Activated naive CD8-positive, alpha-beta T cell treated with anti-CD3 and anti-CD28 coated beads, Interleukin-2, amount 10 ng/mL, durations not matched to agents 7 days and 5 days (primary cell): ENCODE results near the gene PSORS1C1. TPM values are rescaled to one million over a fixed set of nuclear protein-coding genes. Genes with fewer than 3 reads are reported as not detected.
"Not testable (repeated sequence)": the region's sequence is repeated elsewhere in the genome, so short reads cannot be mapped to it uniquely, and the experiment has no call there.

ENCODE experiments used
- ATAC-seq: fragments of 150-1000 bp; cut with Tn5 transposase; one replicate; pipeline ENCODE4 v1.10.0; 2021; ENCODE audit warnings: low read depth, moderate library complexity
- POLR2A ChIA-PET: fragments of 350-600 bp; sonication (Branson Sonifier 250); formaldehyde crosslinking; loops from one replicate; lab custom pipeline; 2021; ENCODE audit warnings: antibody characterized with exemption; lab: Charles Lee
- DNase-seq: peaks from one replicate; pipeline ENCODE4 v3.0.0; 2021
- H3K27ac Mint-ChIP-seq: one replicate; pipeline ENCODE4 v1.8.0; 2022; ENCODE audit warnings: mild to moderate bottlenecking, mixed read lengths
- H3K27me3 Mint-ChIP-seq: one replicate; pipeline ENCODE4 v1.8.0; 2022; ENCODE audit warnings: mild to moderate bottlenecking, moderate library complexity, mixed read lengths
- H3K36me3 Mint-ChIP-seq: one replicate; pipeline ENCODE4 v1.8.0; 2021; ENCODE audit warnings: mild to moderate bottlenecking, mixed read lengths
- H3K4me1 Mint-ChIP-seq: one replicate; pipeline ENCODE4 v1.8.0; 2021; ENCODE audit warnings: mixed read lengths
- H3K4me3 Mint-ChIP-seq: one replicate; pipeline ENCODE4 v1.8.0; 2022; ENCODE audit warnings: mild to moderate bottlenecking, moderate library complexity, mixed read lengths
- H3K9me3 Mint-ChIP-seq: one replicate; pipeline ENCODE4 v1.8.0; 2021; ENCODE audit warnings: mixed read lengths
- total RNA-seq, 2 experiments: library from RNA; stranded (reverse); gene quantifications; one replicate each; pipeline ENCODE4 v1.2.3, GENCODE V29; 2021

PSORS1C1 gene
- total RNA-seq, 2 experiments from 2014 or later = not detected

DNA sequence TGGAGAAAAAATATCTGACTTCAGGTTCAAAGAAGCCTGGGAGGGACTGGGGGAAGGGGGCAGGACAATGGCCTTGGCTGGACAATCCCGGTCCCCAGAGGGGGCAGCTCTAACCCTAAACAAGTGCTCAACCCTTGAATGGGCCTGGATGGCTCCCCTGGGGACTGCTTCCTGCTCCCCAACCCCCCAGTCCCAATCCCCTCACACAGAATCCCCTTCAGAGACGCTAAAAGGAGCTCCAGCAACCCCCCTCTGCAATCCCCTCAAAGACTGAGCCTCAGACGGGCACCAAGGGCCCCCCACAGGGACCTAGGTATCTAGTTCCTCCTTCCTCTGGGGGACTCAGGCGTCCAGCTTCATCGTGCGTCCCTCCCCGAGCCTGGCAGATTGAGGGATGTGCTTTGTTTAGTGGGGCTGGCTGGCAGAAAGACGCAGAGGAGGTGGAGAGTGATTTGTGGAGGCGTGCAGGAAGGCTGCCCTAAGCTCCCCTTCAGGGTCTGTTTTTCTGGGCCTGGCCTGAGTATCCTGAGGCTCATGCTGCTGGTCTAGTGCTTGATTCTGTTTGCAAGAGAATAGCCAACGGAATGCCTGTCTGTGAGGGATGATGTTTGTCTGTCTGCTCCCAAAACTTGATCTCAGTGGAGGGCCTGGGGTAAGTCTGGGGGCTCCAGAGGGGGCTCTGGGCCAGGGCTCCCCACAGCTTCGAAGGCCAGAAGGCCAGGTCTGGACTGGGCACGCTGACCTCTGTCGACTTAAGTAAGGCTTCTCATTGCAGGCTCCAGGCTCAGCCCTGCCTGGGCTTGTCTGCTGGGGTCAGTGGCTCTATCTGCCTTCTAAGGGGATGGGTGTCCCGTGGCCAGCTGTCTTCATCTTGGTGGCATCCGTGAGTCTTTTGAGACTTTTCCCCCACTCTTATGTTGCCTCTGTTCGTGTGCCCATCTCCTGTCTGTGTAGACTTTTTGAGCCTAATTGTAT lies 57.6 kb downstream of the PSORS1C1 start:
- H3K27me3 Mint-ChIP-seq = no peaks in the 10 kb centered on the region
- no peaks in the 10 kb centered on the region for H3K9me3 Mint-ChIP-seq
- no peak overlapping the region for H3K27ac Mint-ChIP-seq
- no peaks in the 10 kb centered on the region for H3K36me3 Mint-ChIP-seq
- peaks cover 5% of the 10 kb centered on the region for H3K4me1 Mint-ChIP-seq
- POLR2A ChIA-PET = no interaction called here
- no peak overlapping the region for H3K4me3 Mint-ChIP-seq
- ATAC-seq = no peak
- no peak for DNase-seq

DNA sequence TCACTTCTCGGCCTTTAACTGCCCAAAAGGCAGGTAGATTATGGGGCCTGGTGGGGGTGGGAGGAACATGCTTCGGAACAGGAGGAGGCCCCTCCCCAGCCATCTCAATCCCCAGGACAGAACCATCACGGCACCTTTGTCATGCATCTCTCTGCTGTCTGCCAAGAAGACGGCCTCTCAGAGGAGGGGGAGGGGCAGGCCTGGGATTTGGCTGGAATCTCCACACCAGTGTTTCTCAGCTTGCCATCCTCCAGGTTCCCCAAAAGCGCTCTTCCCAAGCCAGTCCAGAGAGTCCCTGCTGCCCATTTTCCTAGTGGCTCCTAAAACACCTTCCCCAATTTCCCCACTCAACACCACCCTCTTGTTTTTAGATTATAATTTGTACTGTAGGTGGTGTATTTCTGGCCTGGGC lies 58.4 kb downstream of the PSORS1C1 start:
- ATAC-seq = no peak
- no peaks in the 10 kb centered on the region for H3K27me3 Mint-ChIP-seq
- POLR2A ChIA-PET = no interaction called here
- H3K36me3 Mint-ChIP-seq = no peaks in the 10 kb centered on the region
- DNase-seq = no peak
- H3K27ac Mint-ChIP-seq = no peak overlapping the region
- peaks cover 6% of the 10 kb centered on the region for H3K4me1 Mint-ChIP-seq
- H3K4me3 Mint-ChIP-seq = no peak overlapping the region
- no peaks in the 10 kb centered on the region for H3K9me3 Mint-ChIP-seq

- no peaks in the 10 kb centered on the region for H3K9me3 Mint-ChIP-seq
- no peaks in the 10 kb centered on the region for H3K27me3 Mint-ChIP-seq
- H3K27ac Mint-ChIP-seq = no peak overlapping the region
- DNase-seq = no peak
- ATAC-seq = no peak
- no peak overlapping the region for H3K4me3 Mint-ChIP-seq
- no peaks in the 10 kb centered on the region for H3K36me3 Mint-ChIP-seq
- POLR2A ChIA-PET = no interaction called here
- H3K4me1 Mint-ChIP-seq = peaks cover 8% of the 10 kb centered on the region
Measured at GRCh38 chr6:31173406-31173805, 58.8 kb downstream of the PSORS1C1 start.

GRCh38 chr6:31174378-31174777 lies 59.8 kb downstream of the PSORS1C1 start:
- H3K27ac Mint-ChIP-seq = no peak overlapping the region
- peaks cover 14% of the 10 kb centered on the region for H3K4me1 Mint-ChIP-seq
- ATAC-seq (no peak), DNase-seq (no peak)
- H3K27me3 Mint-ChIP-seq = no peaks in the 10 kb centered on the region
- POLR2A ChIA-PET = interaction anchor here (0.7 kb wide), 1 partner anchor 230 kb away, joined by 3 read pairs; no protein-coding TSS in a partner anchor
- no peaks in the 10 kb centered on the region for H3K9me3 Mint-ChIP-seq
- H3K4me3 Mint-ChIP-seq = no peak overlapping the region
- no peaks in the 10 kb centered on the region for H3K36me3 Mint-ChIP-seq

DNA sequence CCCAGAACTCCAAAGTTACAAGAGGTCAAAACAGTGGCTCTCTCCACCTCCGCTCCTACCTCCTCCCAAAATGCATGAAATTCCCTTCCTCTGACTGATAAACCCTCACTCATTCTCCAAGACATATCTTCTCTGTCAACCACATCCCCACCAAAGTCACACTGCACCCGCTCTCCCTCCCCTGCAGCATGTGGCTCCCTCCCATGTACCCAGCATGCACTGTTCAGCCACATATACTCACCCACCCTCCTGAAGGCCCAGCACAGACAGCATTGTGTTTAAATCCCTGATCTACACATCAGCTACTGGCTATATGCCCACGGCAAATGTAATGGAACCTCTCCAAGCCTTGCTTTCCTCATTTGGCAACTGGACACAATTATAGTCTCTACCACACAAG lies 61.4 kb downstream of the PSORS1C1 start:
- DNase-seq (no peak), ATAC-seq (peak; percentile 57)
- H3K36me3 Mint-ChIP-seq = no peaks in the 10 kb centered on the region
- POLR2A ChIA-PET = no interaction called here
- no peak overlapping the region for H3K4me3 Mint-ChIP-seq
- H3K27me3 Mint-ChIP-seq = no peaks in the 10 kb centered on the region
- H3K4me1 Mint-ChIP-seq = peaks cover 15% of the 10 kb centered on the region
- H3K9me3 Mint-ChIP-seq = no peaks in the 10 kb centered on the region
- H3K27ac Mint-ChIP-seq = no peak overlapping the region

DNA sequence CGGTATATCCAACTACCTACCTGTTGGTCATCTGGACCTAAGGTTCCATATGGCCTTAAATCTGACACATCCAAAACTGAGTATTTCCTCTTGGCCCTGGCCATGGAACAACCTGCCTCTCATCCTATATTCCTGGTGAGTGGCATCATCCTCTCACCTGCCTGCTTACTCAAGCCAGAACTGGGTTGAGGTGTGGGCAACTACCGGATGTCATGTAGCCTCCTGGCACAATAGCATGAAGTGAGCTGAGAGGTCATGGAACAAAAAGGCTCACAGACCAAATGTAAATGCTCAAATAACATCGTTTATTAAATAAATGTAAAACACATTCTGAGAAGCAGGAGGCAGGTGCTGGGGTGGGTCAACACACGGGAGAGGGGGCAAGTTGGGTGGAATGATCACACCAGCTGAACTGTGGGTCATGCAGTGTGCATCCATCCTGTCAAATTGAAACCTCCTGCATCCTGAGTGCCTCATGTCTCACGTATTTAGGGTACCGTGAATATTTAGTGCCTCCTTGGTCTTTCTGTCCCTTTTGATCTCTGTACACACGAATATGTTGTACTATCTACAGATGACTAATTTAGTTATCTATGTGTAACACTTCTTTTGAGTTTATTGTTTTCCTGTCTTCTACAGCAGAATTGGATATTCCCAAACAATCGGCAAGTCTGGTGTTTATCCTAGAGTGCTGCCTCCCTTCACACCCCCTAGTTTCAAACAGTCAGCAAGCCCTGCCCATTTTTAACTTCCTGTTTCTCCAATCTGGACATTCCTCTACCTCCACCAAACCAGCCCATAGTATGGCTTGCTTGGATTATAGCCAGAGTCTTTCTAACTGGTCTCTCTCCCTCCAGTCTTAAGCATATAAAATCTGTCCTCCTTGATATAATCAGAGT lies 63.8 kb downstream of the PSORS1C1 start:
- no peak for ATAC-seq
- Mint-ChIP-seq H3K4me1 (peaks cover 15% of the 10 kb centered on the region), H3K36me3 (no peaks in the 10 kb centered on the region), H3K4me3 (no peak overlapping the region), H3K9me3 (no peaks in the 10 kb centered on the region), H3K27ac (no peak overlapping the region), H3K27me3 (no peaks in the 10 kb centered on the region)
- POLR2A ChIA-PET = no interaction called here
- no peak for DNase-seq

GRCh38 chr6:31179042-31179386 lies 64.4 kb downstream of the PSORS1C1 start:
- no peak overlapping the region for H3K27ac Mint-ChIP-seq
- no peak overlapping the region for H3K4me3 Mint-ChIP-seq
- no peak for ATAC-seq
- POLR2A ChIA-PET = no interaction called here
- no peaks in the 10 kb centered on the region for H3K27me3 Mint-ChIP-seq
- DNase-seq = no peak
- peaks cover 15% of the 10 kb centered on the region for H3K4me1 Mint-ChIP-seq
- no peaks in the 10 kb centered on the region for H3K36me3 Mint-ChIP-seq
- H3K9me3 Mint-ChIP-seq = no peaks in the 10 kb centered on the region

DNA sequence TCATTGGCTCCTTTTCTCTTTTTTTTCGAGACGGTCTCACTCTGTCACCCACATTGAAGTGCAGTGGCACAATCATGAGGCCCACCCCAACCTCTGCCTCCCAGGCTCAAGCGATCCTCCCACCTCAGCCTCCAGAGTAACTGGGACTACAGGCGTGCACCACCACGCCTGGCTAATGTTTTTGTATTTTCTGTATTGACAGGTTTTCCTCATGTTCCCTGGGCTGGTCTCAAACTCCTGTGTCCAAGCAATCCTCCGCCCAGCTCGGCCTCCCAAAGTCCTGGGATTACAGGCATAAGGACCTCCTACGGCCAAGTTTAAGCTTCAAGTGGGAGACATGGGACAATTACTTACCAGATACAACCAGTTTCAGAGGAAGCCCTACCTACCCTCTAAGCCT lies 65.3 kb downstream of the PSORS1C1 start:
- Mint-ChIP-seq H3K4me3 (peak overlapping the region; percentile 85), H3K9me3 (no peaks in the 10 kb centered on the region), H3K27ac (no peak overlapping the region), H3K4me1 (peaks cover 15% of the 10 kb centered on the region), H3K27me3 (no peaks in the 10 kb centered on the region), H3K36me3 (no peaks in the 10 kb centered on the region)
- POLR2A ChIA-PET = no interaction called here
- DNase-seq (no peak), ATAC-seq (no peak)

- POLR2A ChIA-PET = interaction anchor here (0.9 kb wide), 1 partner anchor 17 kb away, joined by 3 read pairs; no protein-coding TSS in a partner anchor
- peak overlapping the region; percentile 81 for H3K27ac Mint-ChIP-seq
- H3K27me3 Mint-ChIP-seq = no peaks in the 10 kb centered on the region
- H3K9me3 Mint-ChIP-seq = no peaks in the 10 kb centered on the region
- H3K4me1 Mint-ChIP-seq = peaks cover 15% of the 10 kb centered on the region
- DNase-seq (peak; percentile 66), ATAC-seq (peak; percentile 94)
- H3K4me3 Mint-ChIP-seq = peak overlapping the region; percentile 85
- H3K36me3 Mint-ChIP-seq = no peaks in the 10 kb centered on the region
Measured at GRCh38 chr6:31180500-31180899, 65.9 kb downstream of the PSORS1C1 start.

GRCh38 chr6:31183287-31183686 lies 68.7 kb downstream of the PSORS1C1 start:
- H3K27ac Mint-ChIP-seq, H3K9me3 Mint-ChIP-seq, DNase-seq, ATAC-seq, H3K36me3 Mint-ChIP-seq, H3K4me3 Mint-ChIP-seq, H3K27me3 Mint-ChIP-seq: not testable (repeated sequence)
- POLR2A ChIA-PET = interaction anchor here (1.2 kb wide), 1 partner anchor 23 kb away, joined by 3 read pairs; no protein-coding TSS in a partner anchor
- peaks cover 12% of the 10 kb centered on the region for H3K4me1 Mint-ChIP-seq

GRCh38 chr6:31183859-31184258 lies 69.3 kb downstream of the PSORS1C1 start:
- POLR2A ChIA-PET = interaction anchor here (1.2 kb wide), 1 partner anchor 24 kb away, joined by 3 read pairs; no protein-coding TSS in a partner anchor
- H3K4me1 Mint-ChIP-seq, ATAC-seq, H3K36me3 Mint-ChIP-seq, H3K4me3 Mint-ChIP-seq, DNase-seq, H3K27ac Mint-ChIP-seq, H3K27me3 Mint-ChIP-seq, H3K9me3 Mint-ChIP-seq: not testable (repeated sequence)

DNA sequence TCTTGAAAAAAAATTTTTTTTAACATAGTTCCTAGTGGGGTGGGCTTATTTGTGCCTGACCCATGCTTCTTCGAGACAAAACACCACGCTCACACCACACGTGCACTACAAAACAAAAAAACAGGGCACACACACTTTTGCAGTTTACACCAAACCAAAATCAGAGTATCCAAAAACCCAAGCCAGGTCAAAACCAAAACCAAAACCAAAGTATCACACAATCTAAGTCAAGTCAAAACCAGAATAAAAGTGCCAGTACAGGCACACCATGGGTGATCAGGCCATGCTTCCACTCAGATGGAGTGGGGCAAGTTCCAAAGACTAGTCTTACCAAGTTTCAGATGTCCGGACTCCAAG lies 71.1 kb downstream of the PSORS1C1 start:
- H3K27me3 Mint-ChIP-seq, H3K4me1 Mint-ChIP-seq, H3K9me3 Mint-ChIP-seq, ATAC-seq, H3K27ac Mint-ChIP-seq, POLR2A ChIA-PET, DNase-seq, H3K4me3 Mint-ChIP-seq, H3K36me3 Mint-ChIP-seq: not testable (repeated sequence)

DNA sequence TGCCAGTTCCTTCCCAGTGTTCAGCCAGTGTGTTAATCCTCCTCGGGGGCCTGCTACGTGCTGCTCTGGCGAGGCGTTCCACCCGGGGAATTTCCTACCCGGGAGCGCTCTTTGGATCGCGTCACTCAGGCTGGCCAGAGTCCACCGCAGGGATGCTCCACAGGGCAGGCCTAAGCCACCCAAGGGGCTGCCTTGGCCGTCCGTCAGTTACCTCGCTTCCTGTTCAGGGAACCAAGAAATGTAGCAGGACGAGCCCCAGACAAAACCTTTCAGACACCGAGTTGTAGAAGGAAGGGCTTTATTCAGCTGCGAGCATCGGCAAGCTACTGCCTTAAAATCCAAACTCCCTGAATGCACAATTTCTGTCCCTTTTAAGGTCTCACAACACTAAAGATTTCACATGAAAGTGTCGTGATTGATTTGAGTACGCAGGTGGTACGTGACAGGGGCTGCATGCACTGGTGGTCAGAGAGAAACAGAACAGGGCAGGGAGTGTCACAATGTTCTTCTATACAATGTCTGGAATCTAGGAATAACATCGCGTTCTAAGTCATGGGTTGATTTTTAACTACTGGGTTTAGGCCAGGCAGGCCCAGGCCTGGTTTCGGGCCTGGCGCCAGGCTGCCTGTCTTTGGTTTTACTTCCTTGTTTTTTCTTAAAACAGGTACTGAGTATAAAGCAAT lies 71.6 kb downstream of the PSORS1C1 start:
- ATAC-seq (no peak), DNase-seq (no peak)
- H3K27ac Mint-ChIP-seq = no peak overlapping the region
- H3K27me3 Mint-ChIP-seq = no peaks in the 10 kb centered on the region
- POLR2A ChIA-PET = interaction anchor here (0.7 kb wide), 1 partner anchor 21 kb away, joined by 4 read pairs; no protein-coding TSS in a partner anchor
- H3K36me3 Mint-ChIP-seq = no peaks in the 10 kb centered on the region
- H3K9me3 Mint-ChIP-seq = no peaks in the 10 kb centered on the region
- peaks cover 5% of the 10 kb centered on the region for H3K4me1 Mint-ChIP-seq
- no peak overlapping the region for H3K4me3 Mint-ChIP-seq
